Endothelial cell of umbilical vein (primary cell): Measurements from ENCODE around the gene FHIT. TPM values are rescaled to one million over a fixed set of nuclear protein-coding genes. Genes with fewer than 3 reads are reported as not detected.

ENCODE experiments used
- BruUV-seq: library from RNA; stranded (reverse); fragments of 400-500 nt; replicated peaks from 2 replicates; lab custom pipeline; 2021; lab: Mats Ljungman, UMichigan
- CTCF ChIA-PET: fragments of 300-600, 350-600 bp; sonication (Branson Sonifier 250); formaldehyde crosslinking; loops from one replicate; lab custom pipeline; 2021; ENCODE audit warnings: antibody characterized with exemption, inconsistent platforms; lab: Charles Lee
- POLR2A ChIA-PET: fragments of 300-600, 350-600 bp; sonication (Branson Sonifier 250); formaldehyde crosslinking; loops from one replicate; lab custom pipeline; 2021; ENCODE audit warnings: antibody characterized with exemption, inconsistent platforms; lab: Charles Lee
- DNase-seq: peaks from one replicate; pipeline ENCODE4 v3.0.0-alpha.2; 2011; ENCODE audit warnings: low read depth, low spot score
- FAIRE-seq: peaks from 2 replicates; lab custom pipeline; 2011; peaks lifted over from hg19 to GRCh38; lab: Jason Lieb, UNC
- H2AFZ ChIP-seq: 2 replicates; pipeline ENCODE4 v1.6.0; 2012; ENCODE audit warnings: low read depth, low read length, control low read depth, inconsistent platforms
- H3K27ac ChIP-seq: 2 replicates; pipeline ENCODE4 v1.5.1; 2011; ENCODE audit warnings: low read depth, mild to moderate bottlenecking, control low read depth, low read length, moderate library complexity; ENCODE audit not compliant: insufficient read depth
- H3K27me3 ChIP-seq, 2 experiments: 2 replicates each; pipeline versions ENCODE4 v1.6.0 to v1.6.1; 2011; ENCODE audit warnings: low read length in 2 of 2, mixed read lengths in 1 of 2; ENCODE audit not compliant: control insufficient read depth in 2 of 2, insufficient read depth in 2 of 2
- H3K36me3 ChIP-seq, 2 experiments: 2 replicates in 1 of 2; 3 replicates in 1 of 2; pipeline ENCODE4 v1.5.1; 2011; ENCODE audit warnings: low read length in 2 of 2, mild to moderate bottlenecking in 1 of 2, moderate library complexity in 1 of 2; ENCODE audit not compliant: control insufficient read depth in 2 of 2, insufficient read depth in 2 of 2; ENCODE audit errors: extremely low read depth in 1 of 2
- H3K4me1 ChIP-seq: 3 replicates; pipeline ENCODE4 v1.5.1; 2011; ENCODE audit warnings: mild to moderate bottlenecking, low read length; ENCODE audit not compliant: control insufficient read depth, insufficient read depth; ENCODE audit errors: extremely low read depth
- H3K4me2 ChIP-seq: 2 replicates; pipeline ENCODE4 v1.6.1; 2011; ENCODE audit warnings: low read length, control low read depth, mixed read lengths; ENCODE audit not compliant: insufficient read depth
- H3K4me3 ChIP-seq, 3 experiments: fragments of 200-600 bp in 1 of 3; sonication (generic), shearing (Covaris generic) in 1 of 3; replicated peaks in 1 of 3; 2 replicates each; pipeline ENCODE4 v1.5.1; 2011 to 2016; ENCODE audit warnings: control low read depth in 3 of 3, low read length in 3 of 3, mild to moderate bottlenecking in 2 of 3, inconsistent platforms in 1 of 3, low read depth in 1 of 3, moderate library complexity in 1 of 3; ENCODE audit not compliant: insufficient read depth in 1 of 3
- H3K79me2 ChIP-seq: 2 replicates; pipeline ENCODE4 v1.6.0; 2012; ENCODE audit warnings: low read length, inconsistent platforms; ENCODE audit not compliant: control insufficient read depth, insufficient read depth
- H3K9ac ChIP-seq: replicated peaks from 2 replicates; pipeline ENCODE3; 2011; ENCODE audit warnings: low read length, control low read depth; ENCODE audit not compliant: insufficient read depth; ENCODE audit errors: extremely low read depth
- H3K9me1 ChIP-seq: replicated peaks from 3 replicates; pipeline ENCODE4 v1.6.0; 2011; ENCODE audit warnings: mild to moderate bottlenecking, low read length; ENCODE audit not compliant: control insufficient read depth, insufficient read depth; ENCODE audit errors: extremely low read depth
- H3K9me3 ChIP-seq: replicated peaks from 2 replicates; pipeline ENCODE4 v1.5.1; 2012; ENCODE audit warnings: low read length, inconsistent platforms; ENCODE audit not compliant: control insufficient read depth, insufficient read depth
- H4K20me1 ChIP-seq: replicated peaks from 2 replicates; pipeline ENCODE3; 2011; ENCODE audit warnings: mild to moderate bottlenecking, low read length; ENCODE audit not compliant: control insufficient read depth, insufficient read depth; ENCODE audit errors: extremely low read depth
- CTCF ChIP-seq, 2 donors: IDR thresholded peaks; 1 replicate in 1 of 2; 2 replicates in 1 of 2; pipeline ENCODE4 v1.5.1; 2011; ENCODE audit warnings: low read length in 2 of 2, mild to moderate bottlenecking in 2 of 2, moderate library complexity in 2 of 2, control low read depth in 1 of 2, inconsistent platforms in 1 of 2, low read depth in 1 of 2; ENCODE audit not compliant: insufficient read depth in 1 of 2; ENCODE audit errors: extremely low read depth in 1 of 2
- EZH2 ChIP-seq: IDR thresholded peaks from 2 replicates; pipeline ENCODE4 v1.6.1; 2012; ENCODE audit warnings: borderline replicate concordance, low read depth, mild to moderate bottlenecking, moderate library complexity, low read length, inconsistent platforms; ENCODE audit not compliant: severe bottlenecking
- FOS ChIP-seq: IDR thresholded peaks from 2 replicates; pipeline ENCODE4 v1.6.1; 2011; ENCODE audit warnings: mild to moderate bottlenecking, low read length, moderate library complexity, borderline replicate concordance; ENCODE audit not compliant: insufficient read depth
- GATA2 ChIP-seq: IDR thresholded peaks from 2 replicates; pipeline ENCODE4 v1.7.0; 2011; ENCODE audit warnings: low read depth, mild to moderate bottlenecking, moderate library complexity, mixed read lengths, low read length; ENCODE audit not compliant: insufficient read length, insufficient read depth
- JUN ChIP-seq: IDR thresholded peaks from 2 replicates; pipeline ENCODE4 v1.6.1; 2011; ENCODE audit warnings: borderline replicate concordance, low read depth; ENCODE audit not compliant: insufficient read length, insufficient read depth
- MAX ChIP-seq: IDR thresholded peaks from 2 replicates; pipeline ENCODE4 v1.6.1; 2011; ENCODE audit not compliant: insufficient read depth, insufficient read length
- MYC ChIP-seq: IDR thresholded peaks from one replicate; pipeline ENCODE4 v1.6.1; 2011; ENCODE audit warnings: mild to moderate bottlenecking, low read depth, low read length
- POLR2A ChIP-seq: IDR thresholded peaks from 2 replicates; pipeline ENCODE4 v1.6.1; 2012; ENCODE audit warnings: low read depth, mild to moderate bottlenecking, control low read depth, low read length
- POLR2AphosphoS5 ChIP-seq: IDR thresholded peaks from 2 replicates; pipeline ENCODE4 v1.6.1; 2012; ENCODE audit warnings: low read depth, mild to moderate bottlenecking, control low read depth, low read length, moderate library complexity; ENCODE audit not compliant: insufficient read depth
- dilution Hi-C: fragments of 300-500 bp; cut with MboI; formaldehyde crosslinking; loops from one replicate; pipeline ENCODE4 v1.15.0; 2019; ENCODE audit warnings: low sequenced_read_pairs; ENCODE audit not compliant: extremely low pct_ligation_motif_present
- intact Hi-C: fragments of 100-400 bp; cut with micrococcal nuclease; formaldehyde crosslinking; loops from one replicate; pipeline ENCODE4 v1.10.0; 2022
- polyA plus RNA-seq, 4 experiments: library from polyadenylated mRNA; depleted of rRNA in 3 of 4; stranded (reverse) in 3 of 4; unstranded in 1 of 4; fragments of >200 nt; gene quantifications; 2 replicates each; pipeline versions ENCODE4 v1.2.1 to v1.2.3, GENCODE V29; 2011 to 2012; ENCODE audit warnings: missing spikeins in 1 of 4
- total RNA-seq: library from RNA; stranded (reverse); gene quantifications from 2 replicates; pipeline ENCODE4 v1.2.3, GENCODE V29; 2021

The FHIT gene
- total and polyA plus RNA-seq, 2 donors (not counting 3 experiments of a cell fraction or from before 2014, with no cell fraction given): 0.47 to 2.2 TPM

- no peak overlapping the region for H3K9ac ChIP-seq
- CTCF ChIA-PET: no interaction called here
- TF ChIP-seq CTCF (IDR thresholded peaks at IDR 0.05; ENCODE audit: extremely low read depth in 1 of 2, insufficient read depth in 1 of 2, low read depth in 1 of 2, low read length in 2 of 2): no peak
- TF ChIP-seq GATA2: no peak
- TF ChIP-seq MYC: no peak
- no peak for TF ChIP-seq MAX
- no peak for TF ChIP-seq POLR2A
- no peak for TF ChIP-seq JUN
- no peak for TF ChIP-seq POLR2AphosphoS5
- no peak for TF ChIP-seq FOS
- TF ChIP-seq EZH2: no peak
- no peaks in the 10 kb centered on the region for H3K27me3 ChIP-seq
- intact Hi-C loops (no loop called here), dilution Hi-C loops (no loop called here)
- BruUV-seq: no TSS peak
- no peaks in the 10 kb centered on the region for H3K4me1 ChIP-seq
- FAIRE-seq (no peak), DNase-seq (no peak)
- H4K20me1 ChIP-seq: no peaks in the 10 kb centered on the region
- no peaks in the 10 kb centered on the region for H3K36me3 ChIP-seq
- no peaks in the 10 kb centered on the region for H3K9me3 ChIP-seq
- H3K4me2 ChIP-seq: no peak overlapping the region
- no peak overlapping the region for H3K4me3 ChIP-seq
- POLR2A ChIA-PET: no interaction called here
- H2AFZ ChIP-seq: no peak overlapping the region
- no peaks in the 10 kb centered on the region for H3K79me2 ChIP-seq
- H3K9me1 ChIP-seq: no peaks in the 10 kb centered on the region
- H3K27ac ChIP-seq: no peak overlapping the region
Measured at GRCh38 chr3:60413551-60413950, 837.7 kb downstream of the FHIT start.
